Adrenal gland (tissue), 12 donors: Measurements from ENCODE around the gene ABTB2. TPM values are rescaled to one million over a fixed set of nuclear protein-coding genes. Genes with fewer than 3 reads are reported as not detected.

Experiments used
- DNase-seq, 7 donors: peaks; one replicate each; pipeline ENCODE4 v3.0.0-alpha.2; 2019 to 2020
- H3K27ac ChIP-seq, 5 donors: fragments of 200-600 bp; sonication (generic) in 4 of 5; 1 replicate in 3 of 5; 2 replicates in 2 of 5; pipeline versions ENCODE4 v1.5.1 to v1.8.0; 2016 to 2020; ENCODE audit warnings: mild to moderate bottlenecking in 1 of 5
- H3K27me3 ChIP-seq: fragments of 200-600 bp; 2 replicates; pipeline ENCODE4 v1.8.0; 2021
- H3K36me3 ChIP-seq, 2 donors: fragments of 200-600 bp; replicated peaks in 1 of 2; 1 replicate in 1 of 2; 2 replicates in 1 of 2; pipeline versions ENCODE4 v1.5.1 to v1.8.0; 2018 to 2022
- H3K4me1 ChIP-seq, 2 donors: fragments of 200-600 bp; replicated peaks in 1 of 2; 1 replicate in 1 of 2; 2 replicates in 1 of 2; pipeline versions ENCODE4 v1.5.1 to v1.8.0; 2018 to 2021
- H3K4me3 ChIP-seq, 4 donors: fragments of 200-600 bp; sonication (generic) in 3 of 4; one replicate each; pipeline ENCODE4 v1.5.1; 2016 to 2018
- H3K9me3 ChIP-seq, 3 donors: fragments of 200-600 bp; sonication (generic) in 1 of 3; replicated peaks in 1 of 3; 1 replicate in 2 of 3; 2 replicates in 1 of 3; pipeline versions ENCODE4 v1.5.1 to v1.8.0; 2016 to 2021
- POLR2A ChIP-seq, 2 donors: fragments of 450-650 bp; IDR thresholded peaks; one replicate each; pipeline ENCODE4 v1.6.1; 2017; ENCODE audit warnings: antibody characterized with exemption in 2 of 2, mild to moderate bottlenecking in 2 of 2, moderate library complexity in 1 of 2
- WGBS, 4 donors: extraction: QIAGEN DNeasy Blood & Tissue Kit in 2 of 4; methylation state at CpG; one replicate each; pipeline versions ENCODE4 v1.1.5 to v1.1.7; 2013 to 2017; 5-methylcytosine and 5-hydroxymethylcytosine counted together
- intact Hi-C, 2 donors: fragments of 100-400 bp; cut with DNase I; formaldehyde crosslinking; loops; one replicate each; pipeline versions ENCODE4 v1.14.1 to v1.15.0; 2022 to 2023
- polyA plus RNA-seq, 3 donors: library from polyadenylated mRNA; stranded (reverse); fragments of 200-250 nt in 2 of 3; fragments of 350-450 nt in 1 of 3; fragmentation: Illumina TruSeq in 1 of 3; extraction: RNeasy Lipid Tissue Mini Kit (QIAGEN cat#74804) in 1 of 3; gene quantifications; one replicate each; pipeline ENCODE4 v1.2.3, GENCODE V29; 2013 to 2014
- total RNA-seq, 9 donors: library from RNA; depleted of rRNA in 4 of 9; stranded (reverse); fragments of >200 nt in 4 of 9; fragments of 120-200 nt in 1 of 9; fragmentation: NEBNext Ultra II Directional in 1 of 9; extraction: Animal tissue kit (Norgen Biotek cat#: 25700) in 1 of 9; gene quantifications; one replicate each; pipeline versions ENCODE4 v1.1.0 to v1.2.4, GENCODE V29; 2013 to 2023
- TF ChIP-seq, protein P1 (sequence below), 6 experiments: fragments of 450-650 bp in 4 of 6; fragments of 200-600 bp in 2 of 6; sonication (generic) in 1 of 6; IDR thresholded peaks; 1 replicate in 5 of 6; 2 replicates in 1 of 6; pipeline versions ENCODE4 v1.5.1 to v1.8.0; 2016 to 2021; ENCODE audit warnings: antibody characterized with exemption in 6 of 6, mild to moderate bottlenecking in 2 of 6, moderate library complexity in 1 of 6
- donor health status: healthy with polysubstance abuse.
- donor health status: Bipolar disorder and iron deficiency.
- donor health status: DM: yes; HTN: yes; CAD: no.
- donor health status: DM: no; HTN: no; CAD: no.
- donor health status: DM: no; HTN: no; CAD: no.
- donor health status: DM: yes; HTN: yes; CAD: no.

Gene ABTB2
- total and polyA plus RNA-seq, 12 donors: 1.9 to 32.3 (median 6.1) TPM

GRCh38 chr11:34183848-34184391 lies 173.9 kb downstream of the ABTB2 start:
- peak overlapping the region in 1 of 5 donors; percentile 10 for H3K27ac ChIP-seq
- 81 to 89% (median 85%) methylated on average over 9 of the region's 9 CpGs for WGBS, 4 donors
- intact Hi-C loops: no loop called here
- H3K9me3 ChIP-seq: no peaks in the 10 kb centered on the region
- TF ChIP-seq, protein P1, sequence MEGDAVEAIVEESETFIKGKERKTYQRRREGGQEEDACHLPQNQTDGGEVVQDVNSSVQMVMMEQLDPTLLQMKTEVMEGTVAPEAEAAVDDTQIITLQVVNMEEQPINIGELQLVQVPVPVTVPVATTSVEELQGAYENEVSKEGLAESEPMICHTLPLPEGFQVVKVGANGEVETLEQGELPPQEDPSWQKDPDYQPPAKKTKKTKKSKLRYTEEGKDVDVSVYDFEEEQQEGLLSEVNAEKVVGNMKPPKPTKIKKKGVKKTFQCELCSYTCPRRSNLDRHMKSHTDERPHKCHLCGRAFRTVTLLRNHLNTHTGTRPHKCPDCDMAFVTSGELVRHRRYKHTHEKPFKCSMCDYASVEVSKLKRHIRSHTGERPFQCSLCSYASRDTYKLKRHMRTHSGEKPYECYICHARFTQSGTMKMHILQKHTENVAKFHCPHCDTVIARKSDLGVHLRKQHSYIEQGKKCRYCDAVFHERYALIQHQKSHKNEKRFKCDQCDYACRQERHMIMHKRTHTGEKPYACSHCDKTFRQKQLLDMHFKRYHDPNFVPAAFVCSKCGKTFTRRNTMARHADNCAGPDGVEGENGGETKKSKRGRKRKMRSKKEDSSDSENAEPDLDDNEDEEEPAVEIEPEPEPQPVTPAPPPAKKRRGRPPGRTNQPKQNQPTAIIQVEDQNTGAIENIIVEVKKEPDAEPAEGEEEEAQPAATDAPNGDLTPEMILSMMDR (IDR thresholded peaks at IDR 0.05): no peak
- no peak for TF ChIP-seq POLR2A (IDR thresholded peaks at IDR 0.05)
- H3K4me3 ChIP-seq: no peak overlapping the region
- DNase-seq: no peak
- H3K36me3 ChIP-seq: no peaks in the 10 kb centered on the region
- peaks cover 0 to 2% of the 10 kb centered on the region in 2 donors for H3K4me1 ChIP-seq
- H3K27me3 ChIP-seq: no peaks in the 10 kb centered on the region

GRCh38 chr11:34182921-34183685 lies 174.7 kb downstream of the ABTB2 start:
- Histone ChIP-seq H3K9me3 (no peaks in the 10 kb centered on the region), H3K27me3 (no peaks in the 10 kb centered on the region), H3K36me3 (no peaks in the 10 kb centered on the region), H3K4me1 (no peaks in the 10 kb centered on the region), H3K4me3 (no peak overlapping the region), H3K27ac (no peak overlapping the region)
- intact Hi-C loops: no loop called here
- no peak for DNase-seq
- TF ChIP-seq, protein P1 (IDR thresholded peaks at IDR 0.05): no peak
- no peak for TF ChIP-seq POLR2A (IDR thresholded peaks at IDR 0.05)
- 94 to 99% (median 95%) methylated on average over 7 to 13 of the region's 13 CpGs for WGBS, 4 donors

GRCh38 chr11:34182425-34182824 lies 175.4 kb downstream of the ABTB2 start:
- H3K4me3 ChIP-seq: no peak overlapping the region
- no peaks in the 10 kb centered on the region for H3K27me3 ChIP-seq
- DNase-seq: no peak
- no peaks in the 10 kb centered on the region for H3K36me3 ChIP-seq
- H3K27ac ChIP-seq: no peak overlapping the region
- no peaks in the 10 kb centered on the region for H3K4me1 ChIP-seq
- no peaks in the 10 kb centered on the region for H3K9me3 ChIP-seq
- intact Hi-C loops: no loop called here
- 82 to 98% (median 93%) methylated on average over 2 of the region's 2 CpGs for WGBS, 4 donors
- TF ChIP-seq POLR2A (IDR thresholded peaks at IDR 0.05): no peak
- TF ChIP-seq, protein P1 (IDR thresholded peaks at IDR 0.05): no peak

- H3K4me1 ChIP-seq: no peaks in the 10 kb centered on the region
- H3K27ac ChIP-seq: no peak overlapping the region
- H3K9me3 ChIP-seq: no peaks in the 10 kb centered on the region
- no peak for DNase-seq
- H3K27me3 ChIP-seq: no peaks in the 10 kb centered on the region
- 83 to 100% (median 90%) methylated on average over 4 to 8 of the region's 8 CpGs for WGBS, 4 donors
- no peak overlapping the region for H3K4me3 ChIP-seq
- intact Hi-C loops: no loop called here
- no peaks in the 10 kb centered on the region for H3K36me3 ChIP-seq
- TF ChIP-seq, protein P1 (IDR thresholded peaks at IDR 0.05): no peak
- no peak for TF ChIP-seq POLR2A (IDR thresholded peaks at IDR 0.05)
These were observed 175.9 kb downstream of the ABTB2 start for GRCh38 chr11:34181856-34182405.
